LNCaP clone FGC (cell line): ENCODE results near the gene TCERG1L.

Source experiments
- DNase-seq: peaks from one replicate; pipeline ENCODE4 v3.0.0-alpha.2; 2011; ENCODE audit warnings: low read depth
- H3K4me3 ChIP-seq: 2 replicates; pipeline ENCODE4 v1.5.1; 2011; ENCODE audit warnings: mild to moderate bottlenecking, low read depth, low read length, control low read depth
- TF ChIP-seq, protein P1 (sequence below): IDR thresholded peaks from 2 replicates; pipeline ENCODE4 v1.5.1; 2012; ENCODE audit warnings: mild to moderate bottlenecking; ENCODE audit not compliant: control insufficient read depth, insufficient read depth; ENCODE audit errors: extremely low read depth

The TCERG1L gene

DNA sequence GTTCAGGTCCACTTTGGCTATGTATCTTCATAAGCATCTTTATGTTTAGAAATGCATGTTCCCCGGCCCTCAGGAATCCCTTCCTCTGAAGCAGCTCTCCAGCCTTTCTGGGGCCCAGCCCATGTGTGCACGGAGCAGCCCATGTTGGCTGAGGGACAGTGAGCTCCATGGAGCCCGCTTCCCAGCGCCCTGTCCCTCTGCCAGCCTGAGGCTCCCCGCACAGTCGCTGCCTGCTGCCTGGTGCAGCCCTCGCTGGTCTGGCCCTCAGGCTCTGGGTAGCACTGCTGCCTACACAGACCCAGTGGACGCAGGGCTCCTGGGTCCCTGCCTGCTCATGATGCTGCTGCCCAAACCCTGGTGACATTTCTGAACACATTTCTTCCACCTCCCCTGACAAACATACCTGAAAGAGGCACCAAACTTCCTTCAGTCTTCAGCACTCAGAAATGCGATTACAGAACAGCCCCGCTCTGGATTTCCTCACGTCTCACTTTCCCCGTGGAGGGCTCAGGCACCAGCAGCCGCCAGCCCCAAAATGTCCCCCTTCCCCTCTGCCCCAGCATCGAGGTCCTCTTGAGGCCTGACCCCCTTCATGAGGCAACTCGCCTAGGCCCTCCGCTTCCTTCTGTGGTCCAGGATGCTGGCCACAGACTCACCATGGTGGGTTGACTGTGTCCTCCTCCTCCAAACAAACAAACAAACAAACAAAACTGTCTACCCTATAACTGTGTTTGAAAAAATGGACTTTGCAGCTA is 5.0 kb upstream of the TCERG1L start:
- no peak for DNase-seq
- TF ChIP-seq, protein P1, sequence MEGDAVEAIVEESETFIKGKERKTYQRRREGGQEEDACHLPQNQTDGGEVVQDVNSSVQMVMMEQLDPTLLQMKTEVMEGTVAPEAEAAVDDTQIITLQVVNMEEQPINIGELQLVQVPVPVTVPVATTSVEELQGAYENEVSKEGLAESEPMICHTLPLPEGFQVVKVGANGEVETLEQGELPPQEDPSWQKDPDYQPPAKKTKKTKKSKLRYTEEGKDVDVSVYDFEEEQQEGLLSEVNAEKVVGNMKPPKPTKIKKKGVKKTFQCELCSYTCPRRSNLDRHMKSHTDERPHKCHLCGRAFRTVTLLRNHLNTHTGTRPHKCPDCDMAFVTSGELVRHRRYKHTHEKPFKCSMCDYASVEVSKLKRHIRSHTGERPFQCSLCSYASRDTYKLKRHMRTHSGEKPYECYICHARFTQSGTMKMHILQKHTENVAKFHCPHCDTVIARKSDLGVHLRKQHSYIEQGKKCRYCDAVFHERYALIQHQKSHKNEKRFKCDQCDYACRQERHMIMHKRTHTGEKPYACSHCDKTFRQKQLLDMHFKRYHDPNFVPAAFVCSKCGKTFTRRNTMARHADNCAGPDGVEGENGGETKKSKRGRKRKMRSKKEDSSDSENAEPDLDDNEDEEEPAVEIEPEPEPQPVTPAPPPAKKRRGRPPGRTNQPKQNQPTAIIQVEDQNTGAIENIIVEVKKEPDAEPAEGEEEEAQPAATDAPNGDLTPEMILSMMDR, result no peak
- no peak overlapping the region for H3K4me3 ChIP-seq

DNA sequence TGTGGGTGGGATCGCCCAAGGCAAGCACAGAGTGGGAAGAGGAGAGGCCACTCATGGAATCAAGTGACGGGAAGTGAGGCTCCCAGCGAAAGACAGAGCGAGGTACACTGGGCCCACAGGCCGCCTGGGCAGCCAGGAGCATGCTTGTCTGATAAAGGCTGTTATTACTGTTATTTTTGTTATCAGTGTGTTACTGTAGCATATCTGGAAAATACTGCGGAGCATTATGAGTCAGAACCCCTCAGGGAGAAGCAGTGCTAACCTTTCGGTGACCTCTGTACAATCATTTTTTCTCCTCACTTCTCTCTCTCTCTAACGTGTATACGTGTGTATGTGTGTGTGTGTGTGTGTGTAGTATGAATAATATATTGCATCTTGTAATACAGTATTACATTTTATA is 3.8 kb upstream of the TCERG1L start:
- TF ChIP-seq, protein P1, result no peak
- DNase-seq, result no peak
- H3K4me3 ChIP-seq, result no peak overlapping the region

DNA sequence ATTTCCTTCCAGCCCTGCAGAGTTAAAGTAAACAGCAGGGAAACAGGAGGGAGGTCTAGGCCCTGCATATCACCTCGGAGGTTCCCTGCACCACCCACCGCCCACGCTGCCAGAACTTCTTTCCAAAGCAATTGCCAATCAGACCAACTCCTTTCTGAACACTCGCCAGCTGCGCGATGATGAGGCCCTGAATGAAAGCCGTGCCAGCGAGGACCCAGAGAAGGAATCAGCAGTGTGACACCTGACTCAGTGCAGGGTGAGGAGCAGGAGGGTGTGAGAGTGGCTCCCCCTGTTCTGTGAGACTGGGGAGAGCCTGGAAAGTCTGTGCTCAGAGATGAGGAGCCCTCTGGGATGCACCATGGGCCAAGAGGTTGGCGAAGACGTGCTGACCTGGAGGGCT is 3.3 kb upstream of the TCERG1L start:
- no peak for DNase-seq
- no peak overlapping the region for H3K4me3 ChIP-seq
- TF ChIP-seq, protein P1, result no peak

DNA sequence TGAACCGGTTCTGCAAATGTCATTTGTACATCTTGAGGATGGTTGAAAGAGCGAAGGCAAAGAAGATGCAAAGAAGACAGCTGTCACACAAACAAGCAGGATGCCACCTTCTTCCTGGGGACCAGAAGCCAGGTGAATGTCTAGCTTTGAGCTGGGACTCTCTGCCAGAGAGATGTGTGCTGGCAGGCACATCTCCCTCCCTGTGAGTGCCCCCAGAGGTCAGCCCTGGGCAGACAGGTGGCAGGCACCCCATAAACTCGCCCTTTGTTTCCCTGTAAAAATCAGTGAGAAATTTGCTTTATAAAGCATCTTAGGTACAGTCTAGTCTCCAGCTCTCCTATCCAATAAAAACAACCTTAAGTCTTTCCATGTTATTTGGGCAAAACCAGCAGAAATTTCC is 2.6 kb upstream of the TCERG1L start:
- TF ChIP-seq, protein P1, result no peak
- H3K4me3 ChIP-seq, result no peak overlapping the region
- no peak for DNase-seq

DNA sequence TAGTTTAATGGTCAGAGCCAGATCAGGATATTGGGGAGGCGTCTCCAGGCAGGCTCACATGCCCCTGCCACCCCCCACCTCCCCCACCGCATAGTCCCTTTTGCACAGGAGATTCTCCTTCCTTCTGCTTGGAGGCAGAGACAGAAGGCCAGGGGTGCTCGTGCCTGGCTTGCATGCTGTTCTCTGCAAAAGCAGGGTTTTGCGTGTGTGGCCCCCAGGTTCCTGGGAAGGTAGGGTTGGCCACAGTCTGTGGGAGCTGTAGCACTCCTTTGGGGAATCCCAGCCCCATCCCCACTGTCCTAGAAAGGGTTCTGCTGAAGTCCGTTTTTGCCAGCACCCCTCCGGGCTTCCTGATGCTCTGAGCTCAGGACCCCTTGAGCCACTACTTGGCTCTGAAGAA is 1.9 kb upstream of the TCERG1L start:
- DNase-seq, result no peak
- no peak overlapping the region for H3K4me3 ChIP-seq
- TF ChIP-seq, protein P1, result no peak

DNA sequence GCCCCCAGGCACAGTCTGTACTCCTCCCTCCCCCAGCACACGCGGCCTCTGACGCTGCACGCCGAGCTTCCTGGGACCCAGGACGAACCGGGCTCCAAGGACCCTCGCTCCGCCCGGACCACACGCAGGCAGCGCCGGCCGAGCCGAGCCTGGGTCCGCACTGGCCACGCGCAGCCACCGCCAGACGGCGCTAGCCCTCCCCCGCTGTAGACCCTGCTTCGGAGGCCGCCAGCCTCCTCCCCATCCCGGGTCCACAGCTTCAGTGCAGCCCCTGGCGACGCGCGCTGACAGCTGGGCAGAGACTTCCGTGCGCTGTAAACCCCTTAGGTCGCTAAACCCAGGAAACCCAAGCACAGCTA is 936 bp upstream of the TCERG1L start:
- TF ChIP-seq, protein P1, result peak; percentile 75
- DNase-seq, result no peak
- peak overlapping the region; percentile 38 for H3K4me3 ChIP-seq

DNA sequence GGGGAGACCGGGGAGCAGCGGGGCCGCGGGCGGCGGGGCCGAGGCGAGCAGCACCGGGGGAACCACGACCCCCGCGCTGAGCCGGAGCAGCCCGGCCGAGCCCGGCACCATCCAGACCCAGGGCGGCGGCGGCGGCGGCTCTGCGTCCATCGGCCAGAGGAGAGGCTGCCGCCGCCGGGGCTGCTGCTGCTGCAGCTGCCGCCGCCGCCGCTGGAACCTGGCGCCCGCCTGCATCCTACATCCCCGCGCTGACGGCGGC is 190 bp downstream of the TCERG1L start:
- no peak for DNase-seq
- no peak overlapping the region for H3K4me3 ChIP-seq
- TF ChIP-seq, protein P1, result no peak
